Hindlimb muscle (tissue), 1 donor: ENCODE data around the gene PAIP2. TPM values are rescaled to one million over a fixed set of nuclear protein-coding genes. Genes with fewer than 3 reads are reported as not detected.
"Not testable (repeated sequence)": the region's sequence is repeated elsewhere in the genome, so short reads cannot be mapped to it uniquely, and the experiment has no call there.

Source experiments
- DNase-seq: peaks from one replicate; pipeline ENCODE4 v3.0.0-alpha.2; 2013
- polyA plus RNA-seq: library from polyadenylated mRNA; unstranded; fragments of 120-200 nt; gene quantifications from one replicate; pipeline ENCODE4 v1.2.1, GENCODE V29; 2013; ENCODE audit not compliant: insufficient read length

PAIP2 gene, protein sequence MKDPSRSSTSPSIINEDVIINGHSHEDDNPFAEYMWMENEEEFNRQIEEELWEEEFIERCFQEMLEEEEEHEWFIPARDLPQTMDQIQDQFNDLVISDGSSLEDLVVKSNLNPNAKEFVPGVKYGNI
- 106 TPM for polyA plus RNA-seq

DNA sequence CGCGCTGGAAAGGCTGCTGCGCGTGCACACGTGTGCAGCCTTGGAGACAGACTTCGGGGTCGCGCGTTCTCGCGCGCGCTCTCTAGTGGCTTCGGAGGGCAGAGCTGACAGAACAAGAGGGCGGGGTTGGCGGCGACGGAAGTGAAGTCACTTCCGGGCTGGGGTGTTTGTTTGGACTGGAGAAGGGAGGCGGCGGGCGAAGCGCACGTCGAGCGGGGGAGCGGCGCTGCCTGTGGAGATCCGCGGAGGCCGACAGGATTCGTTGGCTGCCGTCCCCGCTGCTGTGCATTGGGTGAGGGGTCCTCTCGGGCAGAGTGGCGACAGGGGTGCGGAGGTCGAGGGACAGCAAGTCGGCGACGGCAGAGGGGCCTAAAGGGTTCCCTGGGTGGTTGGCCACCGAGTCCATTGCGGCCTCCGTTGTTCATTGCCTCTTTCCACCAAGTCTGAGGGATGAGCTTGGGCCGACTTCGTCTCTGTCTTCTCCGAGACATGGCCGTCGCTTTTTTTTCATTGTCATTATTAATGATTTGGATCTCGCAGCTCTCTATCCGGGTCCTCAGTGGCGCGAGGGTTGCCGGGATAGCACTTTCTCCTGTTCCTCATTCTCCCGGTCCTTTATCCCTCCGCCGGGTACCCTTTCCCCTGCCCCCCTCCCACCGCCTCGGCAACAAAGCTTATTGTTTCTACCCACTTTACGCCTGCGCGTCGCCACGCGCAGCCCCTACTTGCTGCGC, at the start of gene PAIP2:
Gene PAIP2 (plus strand): TSS at position 166 of the 734 bp plus-strand sequence. CDS start 21,931 bp downstream, outside the sequence.
- DNase-seq, result peak; percentile 99

DNA sequence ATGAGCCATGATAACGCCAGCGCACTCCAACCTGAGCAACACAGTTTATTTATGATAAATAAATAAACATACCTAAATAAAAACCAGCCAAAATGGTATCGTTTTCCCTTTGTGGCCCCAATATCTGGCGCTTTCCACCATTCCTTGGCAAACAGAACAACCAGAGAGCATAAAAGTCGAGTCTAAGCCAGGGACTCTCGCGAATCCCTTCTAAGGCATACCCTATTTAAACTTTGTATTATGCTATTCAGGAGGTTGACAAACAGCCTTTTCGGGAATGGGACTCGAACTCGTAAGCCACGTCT, 48.5 kb upstream of the PAIP2 start:
- no peak for DNase-seq

DNA sequence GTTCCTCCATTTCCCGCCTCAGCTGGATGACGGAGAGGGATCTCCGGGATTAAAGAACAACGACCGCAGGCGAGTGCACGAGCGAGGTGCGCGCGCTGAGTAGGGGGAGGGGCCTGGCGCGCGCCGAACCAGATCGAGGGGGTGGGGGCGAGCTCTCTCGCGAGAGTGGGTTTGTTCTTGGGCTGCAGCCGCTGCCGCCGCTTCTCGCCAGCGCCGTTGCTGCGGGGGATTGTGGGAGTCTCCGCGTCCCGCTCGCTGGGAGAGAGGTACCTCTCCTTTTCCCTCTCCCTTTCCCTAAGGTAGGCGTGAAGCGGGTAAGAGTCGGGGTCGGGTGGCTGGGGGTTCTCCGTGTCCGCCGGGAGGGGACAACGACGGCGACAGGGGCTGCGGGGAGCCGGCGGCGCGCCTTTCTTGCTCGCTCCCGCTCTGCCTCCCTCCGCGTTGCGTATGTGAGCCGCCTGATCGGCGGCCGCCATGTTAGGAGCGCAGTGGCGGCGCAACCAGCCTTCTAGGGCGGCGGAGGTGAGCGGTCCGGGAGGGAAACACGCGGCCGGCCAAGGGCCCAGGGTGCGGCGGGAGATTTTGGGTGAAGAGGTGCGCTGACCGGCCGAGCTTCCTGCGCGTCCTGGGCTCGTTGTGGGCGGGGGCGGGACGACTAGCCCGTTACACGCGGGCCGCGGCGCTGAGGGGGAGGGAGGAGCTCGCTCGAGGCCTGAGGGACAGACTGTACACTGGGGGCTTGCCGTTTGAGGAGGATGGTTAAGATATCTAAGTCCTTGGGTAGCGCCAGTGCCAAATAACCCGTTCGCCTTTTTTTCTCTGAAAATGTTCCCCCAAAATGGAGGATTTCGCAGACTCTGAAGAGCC, 47.9 kb upstream of the PAIP2 start, which contains the start of gene MATR3:
Gene MATR3 (plus strand): TSS at position 234 of the 867 bp plus-strand sequence. CDS start 13,676 bp downstream, outside the sequence.
- peak; percentile 97 for DNase-seq

DNA sequence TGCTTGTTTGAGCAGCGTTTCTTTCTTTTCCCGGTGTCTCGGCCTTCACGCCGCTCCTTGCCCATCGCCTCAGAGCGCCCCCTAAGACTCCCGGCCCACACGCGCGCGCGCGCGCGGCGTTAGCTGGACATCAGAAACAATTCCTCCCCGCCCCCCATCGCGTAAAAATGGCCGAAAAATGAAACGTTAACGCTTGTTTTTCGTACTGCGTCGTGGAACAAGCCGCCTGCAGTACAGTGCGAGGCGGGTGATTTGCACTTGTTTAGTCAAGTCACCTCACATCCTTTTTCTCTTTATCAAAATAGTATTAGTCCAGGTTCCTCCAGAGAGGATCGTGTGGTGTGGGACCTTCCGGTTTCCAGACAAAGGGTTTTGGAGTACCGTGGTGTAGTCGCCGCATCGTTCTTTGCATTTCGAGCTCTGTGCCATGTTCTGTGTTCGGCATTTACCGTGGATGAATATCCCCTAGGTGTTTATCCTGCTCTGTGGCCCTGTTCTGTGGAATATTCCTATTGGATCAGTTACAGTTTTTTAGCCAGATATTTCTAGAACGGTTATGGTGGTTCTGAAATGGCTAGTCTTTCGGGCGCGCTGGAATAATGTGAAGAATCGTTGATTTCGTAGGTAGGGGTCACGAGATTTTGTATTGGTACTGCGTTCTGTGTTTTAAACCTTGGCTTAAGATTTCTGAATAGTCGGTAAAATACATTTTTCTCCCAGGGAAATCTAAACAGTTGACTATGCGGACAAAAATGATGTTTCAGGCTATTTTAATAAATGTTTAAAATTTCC, 47.1 kb upstream of the PAIP2 start:
- peak; percentile 92 for DNase-seq

DNA sequence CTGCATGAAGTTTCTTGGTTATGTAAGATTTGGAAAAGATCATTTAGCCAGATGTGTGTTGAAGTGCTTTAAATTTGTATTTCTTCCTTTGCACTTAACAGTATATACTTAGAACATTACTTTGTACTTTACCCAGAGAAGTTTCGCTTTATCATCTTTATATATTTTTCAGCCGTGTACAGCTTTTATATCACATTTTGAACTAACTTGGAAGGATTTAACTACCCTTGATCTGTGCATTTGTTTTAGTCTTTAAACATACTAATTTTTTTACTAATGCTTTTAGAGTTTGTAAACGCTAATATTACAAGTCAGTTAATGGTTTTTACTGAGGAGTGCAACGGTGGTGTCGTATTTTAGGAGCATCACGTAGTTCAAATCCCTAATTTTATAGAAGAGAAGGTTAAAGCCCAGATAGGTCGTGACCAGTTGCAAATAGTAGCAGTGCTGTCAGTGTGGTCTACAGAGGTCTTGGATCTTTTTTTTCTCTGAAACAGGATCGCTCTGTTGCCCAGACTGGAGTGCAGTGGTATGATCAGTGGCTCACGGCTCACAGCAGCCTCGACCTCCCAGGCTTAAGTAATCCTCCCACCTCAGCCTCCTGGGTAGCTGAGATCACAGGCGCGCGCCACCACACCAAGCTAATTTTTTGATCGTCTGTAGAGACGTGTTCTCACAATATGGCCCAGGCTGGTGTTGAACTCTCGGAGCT, 46.2 kb upstream of the PAIP2 start:
- DNase-seq, result no peak

DNA sequence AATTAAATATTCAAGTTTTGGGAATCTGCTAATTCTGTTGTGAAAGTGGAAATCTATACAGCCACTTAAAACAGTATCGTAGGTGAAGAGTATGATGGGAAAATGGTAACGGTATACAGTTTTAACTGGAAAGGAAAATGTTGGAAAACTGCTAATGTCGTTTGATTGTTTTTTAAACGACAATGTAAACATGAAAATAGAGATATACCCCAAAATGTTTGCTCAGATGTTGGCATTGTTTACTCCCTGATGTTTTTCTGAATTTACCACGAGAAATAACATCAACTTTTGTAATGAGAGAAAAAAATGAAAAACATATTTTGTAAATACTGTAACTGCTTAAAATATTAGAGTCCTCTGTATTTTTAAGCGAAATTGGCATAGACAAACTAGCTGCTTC, 45.5 kb upstream of the PAIP2 start:
- no peak for DNase-seq

DNA sequence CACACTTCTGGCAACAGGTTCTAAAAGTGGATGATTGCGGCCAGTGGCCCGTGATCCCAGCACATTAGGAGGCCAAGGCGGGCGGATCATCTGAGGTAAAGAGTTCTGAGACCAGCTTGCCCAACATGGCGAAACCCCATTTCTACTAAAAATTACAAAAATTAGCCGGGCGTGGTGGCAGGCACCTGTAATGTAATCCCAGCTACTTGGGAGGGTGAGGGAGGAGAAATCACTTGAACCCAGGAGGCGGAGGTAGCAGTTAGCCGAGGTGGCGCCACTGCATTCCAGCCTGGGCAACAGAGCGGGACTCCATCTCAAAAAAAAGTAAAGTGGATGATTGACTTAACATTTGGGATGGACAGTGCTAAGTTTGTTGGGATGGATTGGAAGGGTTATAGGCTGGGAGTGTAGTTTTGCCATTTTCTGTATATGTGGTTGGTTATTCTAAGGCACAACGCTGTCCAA, 44.8 kb upstream of the PAIP2 start:
- DNase-seq, result no peak

DNA sequence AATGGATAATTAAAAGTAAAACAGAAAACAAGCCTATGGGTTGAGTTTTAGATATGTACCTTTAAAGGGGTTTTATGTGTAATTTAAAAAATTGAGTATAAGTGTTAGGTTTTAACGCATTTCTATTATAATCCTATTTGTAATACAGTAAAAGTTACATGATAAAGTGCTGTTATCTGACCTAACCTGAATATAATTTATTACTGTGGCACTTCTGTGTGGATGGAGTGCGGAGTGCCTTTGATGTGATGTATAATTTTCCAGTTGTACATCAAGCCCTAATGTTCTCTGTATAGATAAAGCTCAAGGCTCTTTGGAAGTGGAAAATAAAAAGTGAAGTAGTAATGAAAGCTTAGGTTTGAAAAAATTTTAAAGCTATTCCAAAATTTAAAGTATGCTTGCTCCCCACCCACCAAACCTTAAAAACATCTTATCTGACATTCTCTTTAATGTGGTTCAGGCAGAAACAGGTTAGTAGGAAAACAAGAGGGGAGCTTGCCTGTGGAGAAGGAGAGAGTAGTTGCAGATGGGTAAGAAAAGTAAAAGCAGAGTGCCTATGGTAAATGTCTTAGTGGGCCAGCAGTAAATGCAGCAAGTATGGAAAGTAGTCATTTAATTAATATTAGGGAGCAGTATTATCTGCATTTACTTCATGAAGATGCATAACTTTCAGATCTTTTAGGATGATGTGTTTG, 44.1 kb upstream of the PAIP2 start:
- DNase-seq, result no peak

DNA sequence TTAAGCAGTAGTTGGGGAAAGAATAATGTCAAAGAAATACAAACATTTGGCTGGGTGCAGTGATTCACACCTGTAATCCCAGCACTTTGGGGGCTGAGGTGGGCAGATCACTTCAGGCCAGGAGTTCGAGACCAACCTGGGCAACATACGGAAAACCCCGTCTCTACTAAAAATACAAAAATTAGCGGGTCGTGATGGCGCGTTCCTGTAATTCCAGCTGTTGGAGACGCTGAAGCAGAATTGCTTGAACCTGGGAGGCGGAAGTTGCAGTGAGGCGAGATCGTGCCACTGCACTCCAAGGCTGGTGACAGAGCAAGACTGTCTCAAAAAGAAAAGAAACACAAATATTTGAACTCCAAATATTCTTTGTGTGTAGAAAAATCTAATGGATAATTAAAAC, 43.4 kb upstream of the PAIP2 start:
- no peak for DNase-seq

DNA sequence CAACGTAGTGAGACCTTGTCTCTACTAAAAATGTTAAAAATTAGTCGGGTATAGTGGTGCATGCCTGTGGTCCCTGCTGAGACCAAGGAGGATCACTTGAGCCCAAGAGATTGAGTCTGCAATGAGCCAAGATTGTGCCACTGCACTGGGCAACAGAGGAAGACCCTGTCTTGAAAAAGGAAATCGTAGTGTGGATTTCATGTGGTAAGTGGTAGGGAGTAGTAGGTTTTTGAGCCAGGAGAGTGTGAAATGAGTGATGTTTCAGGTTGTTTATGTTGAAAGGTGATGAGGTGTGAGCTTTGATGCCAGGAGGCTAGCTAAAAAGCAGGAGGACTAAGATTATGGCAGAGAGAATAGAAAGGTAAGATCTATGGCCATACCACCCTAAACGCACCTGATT, 42.2 kb upstream of the PAIP2 start:
- DNase-seq, result no peak

DNA sequence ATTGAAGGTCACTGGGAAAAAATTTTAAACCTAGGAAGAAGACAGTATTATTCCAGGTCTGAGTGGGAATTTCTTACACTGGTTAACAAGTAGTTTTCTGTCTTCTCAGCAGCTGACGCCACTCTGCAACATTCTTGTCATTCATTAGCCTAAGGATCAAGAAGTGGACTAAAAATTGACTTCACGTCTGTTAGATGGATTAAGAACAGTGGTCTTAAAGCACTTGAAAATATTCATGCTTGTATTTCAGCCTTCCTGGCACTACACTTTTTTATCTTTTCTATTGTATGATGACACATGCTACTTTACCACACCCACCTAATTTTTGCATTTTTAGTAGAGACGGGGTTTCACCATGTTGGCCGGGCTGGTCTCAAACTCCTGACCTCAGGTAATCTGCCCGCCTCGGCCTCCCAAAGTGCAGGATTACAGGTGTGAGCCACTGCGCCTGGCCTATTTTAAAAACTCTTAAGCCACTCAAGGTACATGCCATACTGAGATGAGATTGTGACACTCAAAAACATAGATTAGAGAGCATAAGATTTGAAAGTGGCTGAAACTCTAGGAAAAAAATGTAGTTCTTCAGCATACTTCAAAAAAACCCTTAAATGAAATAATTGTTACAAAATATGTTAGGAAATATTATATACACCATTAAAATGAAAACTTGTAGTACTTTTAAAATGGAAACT, 39.7 kb upstream of the PAIP2 start:
- DNase-seq, result no peak

DNA sequence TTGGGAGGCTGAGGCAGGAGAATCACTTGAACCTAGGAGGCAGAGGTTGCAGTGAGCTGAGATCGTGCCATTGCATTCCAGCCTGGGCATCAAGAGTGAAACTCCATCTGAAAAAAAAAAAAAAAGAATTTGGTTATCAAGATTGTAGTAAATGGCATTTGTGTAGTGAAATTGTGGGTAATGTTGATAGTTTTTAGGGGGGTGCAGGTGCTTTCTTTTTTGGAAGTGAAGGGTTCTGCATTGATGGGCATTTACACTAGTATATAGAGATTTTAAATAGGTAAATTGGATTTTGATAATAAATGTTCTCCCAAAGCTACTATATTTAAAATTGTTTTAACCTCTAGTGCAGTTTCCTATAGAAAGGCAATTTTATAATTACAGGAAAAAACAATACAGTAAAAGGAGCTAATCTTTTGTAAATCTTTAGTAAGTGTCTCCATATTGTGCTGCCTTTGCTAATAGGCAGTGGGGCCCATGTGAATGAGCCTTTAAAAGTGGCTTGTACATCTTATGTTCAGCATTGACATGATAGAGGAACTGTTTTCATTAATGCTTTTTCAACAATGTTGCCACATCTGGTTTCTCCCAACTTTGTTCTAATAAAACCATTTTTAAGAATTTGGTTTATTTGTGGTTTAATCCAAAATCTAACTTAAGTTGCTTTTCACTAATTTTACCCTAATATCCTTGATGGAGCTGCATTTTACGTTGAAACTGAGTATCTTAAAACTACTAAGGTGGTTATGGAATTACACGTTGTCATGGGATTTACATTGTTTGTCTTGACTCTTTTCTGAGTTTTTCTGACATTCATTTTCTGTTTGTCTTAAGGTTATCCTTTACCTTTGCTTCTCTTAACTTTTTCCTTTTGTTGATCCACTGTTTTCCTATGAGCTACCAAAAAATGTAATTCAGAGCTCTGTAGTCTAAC, 37.0 kb upstream of the PAIP2 start:
- DNase-seq, result no peak

DNA sequence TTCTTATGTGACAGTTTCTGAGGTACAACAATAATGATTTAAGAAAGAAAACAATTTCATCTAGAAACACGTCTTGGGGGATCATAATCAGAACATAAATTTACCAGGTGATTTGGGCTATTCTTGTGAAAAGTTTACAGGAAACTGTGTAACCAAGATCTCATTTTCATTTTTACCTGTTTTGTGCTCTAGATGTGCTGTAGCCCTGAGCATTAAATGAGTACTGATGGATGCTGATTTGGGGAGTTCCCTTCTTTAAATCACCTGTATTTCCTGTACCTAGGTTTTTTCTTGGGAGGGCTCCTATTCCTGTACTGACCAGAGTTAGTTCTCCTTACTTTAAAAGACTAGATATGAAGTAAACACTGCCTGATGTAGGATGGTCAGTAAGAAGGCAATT, 35.5 kb upstream of the PAIP2 start:
- no peak for DNase-seq

DNA sequence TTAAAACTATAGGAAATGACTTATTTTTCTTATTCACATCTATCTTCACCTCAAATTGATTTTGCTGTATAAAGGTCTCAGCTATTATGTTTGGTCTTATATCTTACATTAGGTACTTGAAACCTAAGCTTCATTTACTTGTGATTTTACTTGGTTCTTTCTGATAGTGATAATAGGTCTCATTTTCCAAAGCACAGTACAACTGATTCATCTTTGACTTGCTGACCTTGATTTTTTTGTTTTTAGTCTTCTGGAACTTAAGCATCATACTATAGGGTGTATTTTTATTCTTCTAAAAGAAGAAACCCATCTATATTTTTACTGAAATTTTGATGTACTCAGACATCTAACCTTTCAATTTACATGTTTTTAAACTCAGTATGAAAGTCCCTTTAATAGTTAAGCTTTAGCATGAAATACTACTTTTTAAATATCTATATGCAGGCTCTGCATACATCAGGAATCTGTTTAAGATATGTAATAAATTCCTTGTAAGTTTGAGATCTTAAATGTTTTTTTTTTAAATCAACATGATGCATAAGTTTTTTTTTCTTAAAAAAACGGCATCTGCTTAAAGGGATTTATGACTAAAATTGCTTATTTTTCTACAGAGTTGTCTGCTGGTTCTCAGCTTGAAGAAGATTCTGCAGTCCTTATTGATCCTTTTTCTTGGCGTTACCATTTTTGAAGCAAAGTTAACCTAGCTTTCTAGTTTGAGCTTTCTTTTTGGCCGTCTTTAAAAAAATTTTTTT, 34.9 kb upstream of the PAIP2 start:
- no peak for DNase-seq

DNA sequence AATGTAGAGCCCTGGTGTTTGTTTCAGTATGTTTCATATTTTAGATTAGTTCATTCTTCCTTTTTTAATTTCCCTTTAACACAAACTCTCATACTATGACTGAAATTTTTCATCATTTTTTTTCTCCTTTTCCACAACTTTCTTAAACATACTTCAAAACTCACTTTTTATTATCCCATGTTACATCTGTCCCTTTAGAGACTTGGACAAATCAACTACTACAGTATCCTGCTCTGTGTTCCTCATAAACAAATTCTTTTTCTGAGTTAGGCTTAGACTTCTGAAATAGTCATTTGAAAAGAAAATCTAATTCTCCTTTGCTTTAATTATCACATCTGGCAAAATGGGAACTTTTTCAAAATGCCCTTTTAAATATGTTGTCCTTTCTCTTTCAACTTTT, 32.9 kb upstream of the PAIP2 start:
- no peak for DNase-seq

DNA sequence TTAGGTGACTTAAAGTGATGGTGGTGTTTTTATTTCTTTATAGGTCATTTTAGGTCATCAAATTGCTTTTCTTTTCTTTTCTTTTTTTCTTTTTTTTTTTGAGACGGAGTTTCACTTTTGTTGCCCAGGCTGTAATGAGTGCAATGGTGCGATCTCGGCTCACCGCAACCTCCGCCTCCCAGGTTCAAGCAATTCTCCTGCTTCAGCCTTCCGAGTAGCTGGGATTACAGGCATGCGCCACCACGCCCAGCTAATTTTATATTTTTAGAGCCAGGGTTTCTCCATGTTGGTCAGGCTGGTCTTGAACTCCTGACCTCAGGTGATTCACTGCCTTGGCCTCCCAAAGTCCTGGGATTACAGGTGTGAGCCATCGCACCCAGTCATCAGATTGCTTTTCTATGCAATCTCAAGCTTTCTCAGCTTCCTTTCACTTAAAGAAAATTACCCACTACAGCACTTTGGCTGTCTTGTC, 30.9 kb upstream of the PAIP2 start:
- DNase-seq, result not testable (repeated sequence)

DNA sequence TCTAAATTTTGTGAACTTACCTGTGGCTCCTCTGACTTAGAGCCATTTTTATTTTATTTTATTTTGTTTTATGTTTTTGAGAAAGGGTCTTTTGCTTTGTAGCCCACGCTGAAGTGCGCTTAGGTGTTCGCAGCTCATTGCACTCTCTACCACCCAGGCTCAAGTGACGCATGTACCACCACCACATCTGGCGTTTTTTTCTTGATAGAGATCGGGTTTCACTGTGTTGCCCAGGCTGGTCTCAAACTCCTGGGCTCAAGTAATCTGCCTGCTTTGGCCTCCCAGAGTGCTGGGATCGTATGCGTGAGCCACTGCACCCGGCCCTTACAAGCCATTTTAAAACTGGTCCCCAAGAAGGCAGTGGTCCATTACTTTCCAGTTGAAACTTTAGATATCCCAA, 29.6 kb upstream of the PAIP2 start:
- no peak for DNase-seq

DNA sequence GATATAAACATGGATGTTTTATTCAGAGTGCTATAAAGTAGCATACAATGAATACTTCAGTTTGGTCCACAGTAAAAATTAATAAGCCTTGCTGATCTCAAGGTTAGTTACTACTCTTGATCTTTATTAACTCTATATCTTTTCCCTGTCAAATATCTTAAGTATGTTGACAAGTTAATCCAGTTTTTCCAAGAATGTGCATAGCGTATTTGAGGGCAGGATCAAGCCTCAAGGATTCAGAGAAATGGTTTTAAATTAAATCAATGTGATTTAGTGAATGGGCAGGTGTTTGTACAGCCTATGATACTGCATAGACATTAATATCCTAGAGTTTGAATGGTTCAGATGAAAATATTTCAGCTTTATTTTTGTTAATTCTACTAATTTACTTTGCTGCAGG, 27.4 kb upstream of the PAIP2 start:
- no peak for DNase-seq
